GM18868 (cell line): ENCODE results near the gene PAGE2.
"Not testable (repeated sequence)": the region's sequence is repeated elsewhere in the genome, so short reads cannot be mapped to it uniquely, and the experiment has no call there.

Source experiments
- ATAC-seq: cut with Tn5 transposase; IDR thresholded peaks from one replicate; pipeline ENCODE4 v1.9.1; 2021; ENCODE audit warnings: mild to moderate bottlenecking, moderate library complexity; ENCODE audit not compliant: unreplicated experiment

PAGE2 gene

DNA sequence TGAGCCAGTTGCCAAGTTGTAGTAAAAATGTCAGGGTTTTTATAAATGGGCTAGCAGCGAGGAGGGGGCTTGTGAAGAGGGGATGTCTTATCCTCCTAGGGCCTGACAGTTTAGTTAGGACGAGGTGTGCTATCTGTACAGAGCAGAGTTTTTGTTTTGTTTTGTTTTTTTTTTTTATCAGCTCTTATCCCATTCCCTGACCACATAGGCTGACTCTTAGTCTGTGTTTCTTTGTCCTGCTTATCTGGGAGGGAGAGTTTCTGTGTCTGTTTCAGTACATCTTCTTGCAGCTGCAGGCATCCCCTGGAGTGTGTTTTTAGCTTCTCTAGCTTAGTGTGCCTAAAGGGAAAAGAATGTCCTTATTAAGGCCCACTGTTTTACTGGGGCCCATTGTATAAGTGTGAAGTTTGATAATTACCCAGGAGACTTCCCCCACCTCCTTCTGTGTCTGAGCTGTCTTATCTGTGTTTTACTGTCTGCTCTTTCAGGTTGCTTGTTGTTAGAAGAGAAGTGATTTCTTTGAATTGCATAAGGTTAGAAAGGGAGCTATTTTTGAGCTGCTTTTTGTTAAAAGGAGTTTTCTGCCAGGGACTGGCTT is 32.0 kb downstream of the PAGE2 start:
- no peak for ATAC-seq

DNA sequence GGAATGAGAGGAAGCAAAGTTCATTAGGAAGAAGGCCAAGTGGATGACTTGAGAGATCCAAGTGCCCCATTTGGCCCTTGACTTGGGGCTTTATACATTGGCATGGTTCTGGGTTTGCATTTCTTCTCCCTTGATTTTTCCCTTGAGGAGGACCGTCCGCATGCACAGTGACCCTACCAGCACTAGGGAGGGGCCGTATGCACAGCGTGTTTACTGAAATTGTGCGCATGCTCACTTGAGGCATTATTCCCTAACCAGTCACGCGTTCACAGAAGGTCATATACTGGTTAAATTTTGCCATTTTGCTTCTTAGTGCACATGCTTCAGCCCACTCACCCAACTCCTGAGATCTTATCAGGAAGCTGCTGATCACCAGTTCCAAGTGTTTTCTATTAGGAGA is 35.1 kb downstream of the PAGE2 start:
- ATAC-seq = no peak

DNA sequence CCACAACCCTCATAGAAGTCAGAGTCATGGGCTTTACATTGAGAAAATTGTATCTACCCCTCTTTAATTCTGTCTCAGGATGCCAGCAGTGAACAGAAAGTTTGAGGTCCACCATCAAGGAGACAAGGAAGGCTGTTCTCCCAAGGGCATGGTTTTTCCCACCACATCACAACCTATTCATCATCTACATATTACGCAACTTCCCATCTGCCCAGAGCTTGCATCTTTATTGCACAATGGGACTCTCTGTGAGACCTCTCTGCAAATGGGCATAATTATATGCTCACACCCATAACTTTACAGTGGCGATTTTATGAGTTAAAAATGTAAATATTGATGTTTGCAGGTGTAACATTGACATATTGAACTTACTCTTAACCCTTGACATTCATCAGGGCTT is 38.9 kb downstream of the PAGE2 start:
- ATAC-seq = no peak

DNA sequence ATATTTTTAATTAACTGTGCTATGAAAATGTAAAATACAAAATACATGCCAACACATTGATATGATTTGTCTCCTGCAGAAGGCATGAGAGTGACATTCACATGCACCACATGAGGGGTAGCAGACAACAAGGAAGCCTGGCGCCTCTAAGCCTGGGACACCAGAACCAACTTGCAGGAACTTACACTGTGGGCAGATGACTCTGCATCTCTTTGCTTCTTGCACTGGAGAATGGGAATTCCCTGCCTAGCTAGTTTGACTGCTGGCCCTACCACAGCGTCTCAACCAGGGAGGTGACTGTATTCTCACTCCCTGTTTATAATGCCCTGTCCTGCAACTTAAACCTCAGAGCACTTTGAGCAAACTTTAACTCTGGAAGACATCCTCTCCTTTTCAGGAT is 40.5 kb downstream of the PAGE2 start:
- ATAC-seq = no peak

DNA sequence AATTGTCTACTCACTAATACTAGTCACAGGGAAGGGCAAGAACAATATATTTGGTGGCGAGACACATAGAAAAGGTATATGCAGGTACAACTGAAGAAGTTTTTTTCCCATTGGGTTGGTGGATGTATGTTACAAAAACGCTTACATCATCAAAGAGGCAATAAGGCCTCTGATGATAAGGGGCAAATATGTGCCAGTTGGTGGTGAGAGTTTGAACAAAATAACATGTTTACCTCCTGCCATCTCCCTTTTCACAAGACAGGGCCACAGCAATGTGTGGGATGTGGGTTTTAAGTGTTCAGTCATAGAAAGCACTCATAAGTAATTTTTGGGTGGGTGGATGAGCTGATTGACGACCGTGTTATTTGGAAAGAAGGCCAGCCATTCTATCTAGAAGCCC is 41.7 kb downstream of the PAGE2 start:
- no peak for ATAC-seq

DNA sequence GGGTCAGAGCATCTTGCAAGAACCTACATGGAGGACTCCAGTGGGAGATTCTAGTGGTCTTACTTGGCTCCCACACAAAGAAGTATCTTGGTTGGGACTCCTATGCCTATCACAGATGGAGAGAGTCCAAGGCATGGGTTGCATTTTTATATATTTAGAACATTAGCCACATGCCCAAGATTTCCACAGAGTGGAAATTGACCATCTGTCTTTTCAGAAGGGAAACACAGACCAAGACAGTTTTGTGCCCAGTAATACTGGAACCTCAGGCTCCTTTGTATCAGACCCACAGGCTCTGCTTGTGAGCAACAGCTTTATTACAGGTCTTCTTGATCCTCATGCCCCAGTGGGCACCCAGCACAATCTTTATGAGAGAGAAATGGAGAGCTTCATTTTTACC is 43.6 kb downstream of the PAGE2 start:
- ATAC-seq = no peak

DNA sequence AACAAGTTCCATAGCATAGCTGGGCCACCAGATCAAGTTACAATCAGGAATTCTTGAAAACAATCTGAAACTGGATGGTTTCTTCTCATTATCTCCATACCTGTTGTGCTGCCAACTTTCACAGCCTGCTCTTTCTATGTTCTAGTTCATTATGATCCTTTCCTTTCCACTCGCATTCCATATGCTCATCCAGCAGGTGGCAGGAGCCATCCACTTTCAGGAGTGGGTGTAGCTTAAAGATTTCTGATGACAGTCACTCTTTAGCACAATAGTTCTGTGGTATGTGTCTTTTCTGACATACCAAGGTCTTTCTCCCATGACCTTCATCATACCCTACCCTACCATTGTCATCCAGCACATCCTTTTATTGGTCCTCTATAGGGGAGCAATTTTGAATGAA is 46.4 kb downstream of the PAGE2 start:
- ATAC-seq = no peak

DNA sequence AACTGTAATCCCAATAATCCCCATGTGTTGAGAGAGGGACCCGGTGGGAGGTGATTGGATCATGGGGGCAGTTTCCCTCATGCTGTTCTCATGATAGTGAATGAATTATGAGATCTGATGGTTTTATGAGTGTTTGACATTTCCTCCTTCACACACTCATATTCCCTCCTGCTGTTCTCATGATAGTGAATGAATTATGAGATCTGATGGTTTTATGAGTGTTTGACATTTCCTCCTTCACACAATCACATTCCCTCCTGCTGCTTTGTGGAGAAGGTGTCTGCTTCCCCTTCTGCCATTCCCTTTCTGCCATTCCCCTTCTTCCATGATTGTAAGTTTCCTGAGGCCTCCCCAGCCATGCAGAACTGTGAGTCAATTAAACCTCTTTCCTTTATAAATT is 52.0 kb downstream of the PAGE2 start:
- not testable (repeated sequence) for ATAC-seq
